Right lobe of liver (tissue), 4 donors: Measurements from ENCODE around the gene DNAH10.

Source experiments
- CTCF ChIP-seq, 4 donors: fragments of 200-600 bp in 3 of 4; fragments of 450-650 bp in 1 of 4; IDR thresholded peaks; one replicate each; pipeline versions ENCODE4 v1.5.1 to v1.8.0; 2016 to 2022; ENCODE audit warnings: antibody characterized with exemption in 4 of 4, mild to moderate bottlenecking in 2 of 4
- POLR2A ChIP-seq: fragments of 450-650 bp; IDR thresholded peaks from one replicate; pipeline ENCODE4 v1.6.1; 2017; ENCODE audit warnings: antibody characterized with exemption, mild to moderate bottlenecking
- donor health status: DM: no; HTN: no; CAD: no.
- donor health status: DM: no; HTN: no; CAD: no.
- donor health status: DM: no; HTN: yes; CAD: no.

DNA sequence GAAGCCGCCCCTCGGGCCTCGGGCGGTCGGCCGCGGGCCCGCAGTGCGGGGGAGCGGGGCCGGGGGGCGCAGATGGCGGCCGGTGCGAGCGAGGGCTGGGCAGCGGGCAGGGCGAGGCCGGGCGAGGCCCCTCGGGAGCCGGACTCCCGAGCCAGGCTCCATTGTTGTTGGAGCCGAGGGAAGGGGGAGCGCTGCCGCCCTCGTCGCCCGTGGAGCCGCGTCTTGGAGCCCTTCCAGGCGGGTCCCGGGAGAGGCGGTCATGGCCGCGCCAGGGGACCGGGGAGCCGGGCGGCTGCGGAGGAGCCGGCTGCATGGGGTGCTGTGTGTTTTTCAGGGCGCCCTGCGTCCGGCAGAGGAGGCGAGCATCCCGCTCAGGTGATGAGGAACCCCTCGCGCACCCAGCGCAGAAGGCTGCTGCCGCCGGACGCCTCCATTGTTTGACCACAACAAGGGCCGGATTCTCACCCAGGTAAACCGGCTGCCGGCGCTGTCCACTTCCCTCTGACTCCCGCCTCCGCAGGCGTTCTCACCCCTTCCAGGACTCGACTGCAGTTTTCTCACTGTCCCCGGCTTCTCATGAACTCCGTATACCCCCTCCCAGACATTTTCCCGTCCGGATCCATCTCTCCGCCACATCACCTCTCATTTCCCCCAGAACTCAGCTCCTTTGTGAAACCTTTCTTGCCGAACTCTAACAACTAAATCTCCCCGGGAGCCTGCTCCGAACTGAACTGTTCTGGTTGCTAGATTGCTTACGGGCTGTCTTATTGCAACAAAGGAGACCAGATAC, 211.6 kb downstream of the DNAH10 start:
- TF ChIP-seq CTCF (IDR thresholded peaks at IDR 0.05) (no peak), POLR2A (no peak)
